ENCODE results near the gene CFAP221. TPM values are rescaled to one million over a fixed set of nuclear protein-coding genes. Genes with fewer than 3 reads are reported as not detected.

CFAP221 gene
- total RNA-seq, 1 experiment from 2014 or later: not detected

DNA sequence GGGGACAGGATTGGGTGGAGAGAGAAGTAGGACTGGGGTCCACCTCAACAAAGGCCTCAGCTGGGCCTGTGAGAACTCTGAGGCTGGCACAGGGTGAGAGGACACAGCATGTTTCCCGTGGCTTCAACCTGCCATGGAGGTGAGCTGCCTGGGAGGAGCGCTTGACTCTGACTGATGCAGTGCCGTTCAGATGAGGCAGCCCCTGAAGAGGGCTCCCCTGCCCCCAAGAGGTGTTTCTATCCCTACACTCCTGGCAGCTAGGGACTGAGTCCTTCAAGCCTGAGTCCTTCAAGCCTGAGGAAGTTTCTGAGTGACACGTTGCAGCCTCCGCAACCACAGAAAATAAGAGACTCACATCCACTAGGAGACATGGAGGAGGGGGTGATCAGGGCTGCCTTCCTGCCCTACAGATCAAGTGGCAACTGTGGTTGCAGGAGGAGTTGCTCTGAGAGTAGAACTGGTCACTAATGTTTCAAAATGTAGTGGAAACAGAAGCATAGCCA lies 85.1 kb downstream of the CFAP221 start:
- Histone ChIP-seq H3K27ac (no peak overlapping the region), H3K4me3 (no peak overlapping the region), H3K27me3 (no peaks in the 10 kb centered on the region), H3K9me3 (replicated peaks) (no peaks in the 10 kb centered on the region), H3K4me1 (no peaks in the 10 kb centered on the region), H3K36me3 (no peaks in the 10 kb centered on the region)
- no peak for DNase-seq

DNA sequence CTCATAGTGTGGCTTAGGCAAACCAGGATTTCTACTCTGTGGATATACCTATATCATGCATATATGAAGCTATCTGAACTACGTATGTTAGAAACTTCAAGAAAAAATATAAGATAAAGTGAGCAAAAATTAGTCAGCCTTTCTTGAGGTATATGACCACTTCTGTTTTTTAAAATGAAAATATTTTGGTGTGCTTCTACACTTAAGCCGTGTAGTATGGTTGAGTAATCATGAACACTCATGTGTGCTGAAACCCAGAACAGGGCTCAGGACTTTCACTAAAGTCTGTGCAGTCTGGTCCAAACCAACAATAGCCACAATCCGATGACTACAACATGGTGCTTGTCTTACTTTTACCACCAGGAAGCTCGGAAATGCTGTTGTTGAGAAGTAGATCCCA lies 85.9 kb downstream of the CFAP221 start:
- DNase-seq: no peak
- Histone ChIP-seq H3K4me3 (no peak overlapping the region), H3K9me3 (replicated peaks) (no peaks in the 10 kb centered on the region), H3K36me3 (no peaks in the 10 kb centered on the region), H3K4me1 (no peaks in the 10 kb centered on the region), H3K27ac (no peak overlapping the region), H3K27me3 (no peaks in the 10 kb centered on the region)

DNA sequence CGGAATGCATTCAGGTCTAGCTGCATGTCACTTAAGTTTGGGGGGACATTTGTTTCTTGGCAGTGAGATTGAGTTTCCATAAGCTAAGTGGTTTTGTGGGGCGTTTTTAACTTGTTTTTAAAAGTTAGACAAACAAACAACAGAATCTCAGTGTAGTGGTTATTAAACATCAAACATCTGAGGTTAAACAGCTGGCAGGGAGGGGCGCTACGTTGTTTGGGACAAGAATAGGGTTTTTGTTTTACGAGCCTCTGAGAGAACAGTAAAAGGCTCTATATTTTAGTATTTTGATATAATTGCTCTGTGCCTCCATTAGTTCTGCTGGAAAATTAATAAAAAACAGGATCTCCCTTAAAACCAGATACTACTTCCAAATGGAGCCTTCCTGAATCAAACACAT lies 93.1 kb downstream of the CFAP221 start:
- H3K36me3 ChIP-seq: no peaks in the 10 kb centered on the region
- peak in 1 of 2 experiments; percentile 28 for DNase-seq
- no peaks in the 10 kb centered on the region for H3K27me3 ChIP-seq
- H3K9me3 ChIP-seq (replicated peaks): no peaks in the 10 kb centered on the region
- no peak overlapping the region for H3K4me3 ChIP-seq
- peaks cover 4% of the 10 kb centered on the region; the same call in 1 of the 2 replicates for H3K4me1 ChIP-seq
- H3K27ac ChIP-seq: no peak overlapping the region

DNA sequence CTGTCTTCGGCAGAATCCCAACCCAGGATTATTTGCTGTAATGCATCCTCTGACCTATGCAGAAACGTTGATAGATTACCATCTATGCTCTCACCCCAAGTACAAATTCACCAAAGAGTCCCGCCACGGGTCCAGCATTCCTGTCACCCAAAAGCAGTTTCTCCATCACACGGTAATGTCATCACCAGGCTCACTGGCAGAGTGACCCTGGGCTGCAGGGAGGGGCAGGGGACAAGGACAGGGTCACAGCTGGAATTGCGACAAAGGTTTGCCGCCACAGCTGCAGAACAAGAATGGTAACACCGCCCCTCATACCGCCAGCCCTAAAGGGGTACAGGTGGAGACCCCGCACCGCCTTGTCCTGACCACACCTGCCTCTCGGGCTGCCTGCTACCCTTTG lies 94.0 kb downstream of the CFAP221 start:
- no peak for DNase-seq
- no peaks in the 10 kb centered on the region for H3K36me3 ChIP-seq

GRCh38 chr2:119638685-119639554 lies 94.7 kb downstream of the CFAP221 start:
- Histone ChIP-seq H3K4me3 (no peak overlapping the region), H3K9me3 (replicated peaks) (no peaks in the 10 kb centered on the region), H3K36me3 (no peaks in the 10 kb centered on the region), H3K27ac (no peak overlapping the region), H3K4me1 (peaks cover 4% of the 10 kb centered on the region; the same call in 1 of the 2 replicates), H3K27me3 (no peaks in the 10 kb centered on the region)
- DNase-seq: peak in 1 of 2 experiments; percentile 20

More for the DNA sequence above, 94.0 kb downstream of the CFAP221 start:
- no peaks in the 10 kb centered on the region for H3K27me3 ChIP-seq
- peaks cover 4% of the 10 kb centered on the region; the same call in 1 of the 2 replicates for H3K4me1 ChIP-seq
- no peak overlapping the region for H3K4me3 ChIP-seq
- H3K9me3 ChIP-seq (replicated peaks): no peaks in the 10 kb centered on the region
- H3K27ac ChIP-seq: no peak overlapping the region

GRCh38 chr2:119641562-119642258 lies 97.5 kb downstream of the CFAP221 start:
- DNase-seq: peak; percentile 69 to 90
- H3K4me3 ChIP-seq: no peak overlapping the region
- no peaks in the 10 kb centered on the region for H3K36me3 ChIP-seq
- H3K27me3 ChIP-seq: no peaks in the 10 kb centered on the region
- peaks cover 4% of the 10 kb centered on the region; the same call in 1 of the 2 replicates for H3K4me1 ChIP-seq
- no peak overlapping the region for H3K27ac ChIP-seq
- no peaks in the 10 kb centered on the region for H3K9me3 ChIP-seq (replicated peaks)

DNA sequence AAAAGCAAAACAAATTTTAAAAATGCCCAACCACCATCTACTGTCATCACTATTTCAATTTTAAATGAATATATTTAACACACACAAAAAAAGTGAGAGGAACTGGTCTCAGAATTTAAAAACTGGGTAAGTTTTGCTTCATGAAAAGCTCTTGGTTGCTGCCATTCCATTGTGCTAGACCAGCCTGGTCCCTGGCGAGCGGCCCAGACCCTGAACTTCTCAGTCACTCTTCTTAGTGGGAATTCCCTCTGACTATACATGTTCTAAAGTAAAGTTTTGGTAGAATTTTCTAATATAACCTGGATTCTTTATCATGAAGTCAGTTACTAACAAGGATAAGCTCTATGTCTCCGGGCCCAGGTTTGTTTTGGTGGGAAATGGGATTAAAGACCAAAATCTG lies 99.9 kb downstream of the CFAP221 start:
- no peak overlapping the region for H3K27ac ChIP-seq
- no peak overlapping the region for H3K4me3 ChIP-seq
- H3K36me3 ChIP-seq: no peaks in the 10 kb centered on the region
- H3K9me3 ChIP-seq (replicated peaks): no peaks in the 10 kb centered on the region
- no peaks in the 10 kb centered on the region for H3K27me3 ChIP-seq
- no peaks in the 10 kb centered on the region for H3K4me1 ChIP-seq
- DNase-seq: no peak

- Histone ChIP-seq H3K9me3 (replicated peaks) (no peaks in the 10 kb centered on the region), H3K36me3 (no peaks in the 10 kb centered on the region), H3K27me3 (no peaks in the 10 kb centered on the region), H3K4me3 (no peak overlapping the region), H3K27ac (no peak overlapping the region), H3K4me1 (no peaks in the 10 kb centered on the region)
- peak in 1 of 2 experiments; percentile 20 for DNase-seq
Measured at GRCh38 chr2:119645173-119645855, 101.1 kb downstream of the CFAP221 start.

GRCh38 chr2:119646149-119646548 lies 101.9 kb downstream of the CFAP221 start:
- no peak overlapping the region for H3K27ac ChIP-seq

GRCh38 chr2:119647440-119648169 lies 103.4 kb downstream of the CFAP221 start:
- Histone ChIP-seq H3K9me3 (replicated peaks) (no peaks in the 10 kb centered on the region), H3K27ac (no peak overlapping the region), H3K4me1 (no peaks in the 10 kb centered on the region), H3K36me3 (no peaks in the 10 kb centered on the region), H3K27me3 (no peaks in the 10 kb centered on the region), H3K4me3 (no peak overlapping the region)
- no peak for DNase-seq

More at GRCh38 chr2:119646149-119646548, 101.9 kb downstream of the CFAP221 start:
- no peaks in the 10 kb centered on the region for H3K27me3 ChIP-seq
- no peaks in the 10 kb centered on the region for H3K36me3 ChIP-seq
- H3K4me3 ChIP-seq: no peak overlapping the region
- no peaks in the 10 kb centered on the region for H3K4me1 ChIP-seq
- no peaks in the 10 kb centered on the region for H3K9me3 ChIP-seq (replicated peaks)
- no peak for DNase-seq

GRCh38 chr2:119649364-119649917 lies 105.2 kb downstream of the CFAP221 start:
- Histone ChIP-seq H3K4me1 (no peaks in the 10 kb centered on the region), H3K27ac (no peak overlapping the region), H3K27me3 (no peaks in the 10 kb centered on the region), H3K4me3 (no peak overlapping the region), H3K9me3 (replicated peaks) (no peaks in the 10 kb centered on the region), H3K36me3 (no peaks in the 10 kb centered on the region)
- DNase-seq: no peak

DNA sequence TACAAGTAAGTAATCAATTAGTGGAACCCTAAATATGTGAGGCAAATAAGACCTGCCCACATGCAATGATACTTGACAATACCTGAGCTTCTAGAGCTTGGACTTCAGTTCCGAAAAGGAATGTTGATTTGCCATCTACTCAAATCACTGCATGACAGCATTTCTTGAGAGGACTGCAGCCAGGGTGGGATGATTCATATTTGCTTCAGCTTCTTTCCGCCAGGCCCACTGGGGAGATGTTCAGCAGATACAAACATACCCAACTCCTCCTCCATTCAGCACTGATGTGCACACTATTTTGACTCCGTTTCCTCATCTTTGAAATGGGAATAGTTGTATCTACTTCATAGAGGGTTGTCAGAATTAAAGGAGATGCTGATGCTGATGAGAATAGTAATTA lies 106.0 kb downstream of the CFAP221 start:
- no peaks in the 10 kb centered on the region for H3K9me3 ChIP-seq (replicated peaks)
- no peaks in the 10 kb centered on the region for H3K36me3 ChIP-seq
- no peaks in the 10 kb centered on the region for H3K27me3 ChIP-seq
- no peaks in the 10 kb centered on the region for H3K4me1 ChIP-seq
- H3K27ac ChIP-seq: no peak overlapping the region
- no peak for DNase-seq
- H3K4me3 ChIP-seq: no peak overlapping the region

DNA sequence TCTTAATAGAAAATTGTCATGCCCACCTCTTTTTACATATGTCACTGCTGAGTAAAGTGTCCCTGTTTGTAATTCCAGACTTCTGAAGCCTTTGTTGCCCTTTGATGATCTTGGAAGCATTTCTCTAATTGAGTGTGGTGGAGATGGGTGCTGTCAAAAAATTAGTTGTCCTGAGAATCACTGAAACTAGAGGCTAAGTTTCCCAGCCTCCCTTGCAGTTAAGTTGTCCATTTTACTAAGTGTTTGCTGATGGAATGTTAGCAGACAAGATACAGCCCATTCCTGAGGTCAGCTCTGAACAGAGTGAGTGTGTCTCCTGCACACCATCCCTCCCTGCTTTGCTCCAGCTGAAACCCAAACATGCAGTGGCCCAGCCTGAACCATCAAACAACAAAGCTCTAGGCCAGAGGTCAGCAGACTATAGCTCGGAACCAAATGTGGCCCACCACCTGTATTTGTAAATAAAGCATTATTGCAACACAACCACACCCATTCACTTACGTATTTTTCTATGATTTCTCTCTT lies 106.7 kb downstream of the CFAP221 start:
- no peaks in the 10 kb centered on the region for H3K4me1 ChIP-seq
- no peak overlapping the region for H3K4me3 ChIP-seq
- H3K27ac ChIP-seq: no peak overlapping the region
- no peaks in the 10 kb centered on the region for H3K9me3 ChIP-seq (replicated peaks)
- no peak for DNase-seq
- no peaks in the 10 kb centered on the region for H3K27me3 ChIP-seq
- no peaks in the 10 kb centered on the region for H3K36me3 ChIP-seq
